GM12891 (cell line): Measurements from ENCODE around the gene FHIT.
A peak's percentile ranks its signal among the peaks of the same experiment; 100 is the strongest.

Source experiments
- DNase-seq: peaks from one replicate; pipeline ENCODE4 v3.0.0; 2011; ENCODE audit warnings: low spot score; ENCODE audit not compliant: insufficient read length
- FAIRE-seq: peaks from 2 replicates; lab custom pipeline; 2011; peaks lifted over from hg19 to GRCh38; lab: Jason Lieb, UNC
- PAX5 ChIP-seq: IDR thresholded peaks from 2 replicates; pipeline ENCODE4 v1.6.1; 2011; ENCODE audit warnings: low read length, moderate library complexity, mild to moderate bottlenecking; ENCODE audit not compliant: insufficient read depth, severe bottlenecking
- POLR2A ChIP-seq: IDR thresholded peaks from 2 replicates; pipeline ENCODE4 v1.6.1; 2011; ENCODE audit warnings: low read depth, low read length, control low read depth
- POLR2AphosphoS5 ChIP-seq: IDR thresholded peaks from 2 replicates; pipeline ENCODE4 v1.6.1; 2011; ENCODE audit warnings: low read depth, low read length, control low read depth
- POU2F2 ChIP-seq: IDR thresholded peaks from 2 replicates; pipeline ENCODE4 v1.6.1; 2011; ENCODE audit warnings: low read depth, mild to moderate bottlenecking, control low read depth, low read length, moderate library complexity
- SPI1 ChIP-seq: IDR thresholded peaks from 2 replicates; pipeline ENCODE4 v1.6.1; 2011; ENCODE audit warnings: low read depth, low read length, control low read depth
- TAF1 ChIP-seq: IDR thresholded peaks from 2 replicates; pipeline ENCODE4 v1.6.1; 2011; ENCODE audit warnings: low read depth, low read length, control low read depth

The FHIT gene

DNA sequence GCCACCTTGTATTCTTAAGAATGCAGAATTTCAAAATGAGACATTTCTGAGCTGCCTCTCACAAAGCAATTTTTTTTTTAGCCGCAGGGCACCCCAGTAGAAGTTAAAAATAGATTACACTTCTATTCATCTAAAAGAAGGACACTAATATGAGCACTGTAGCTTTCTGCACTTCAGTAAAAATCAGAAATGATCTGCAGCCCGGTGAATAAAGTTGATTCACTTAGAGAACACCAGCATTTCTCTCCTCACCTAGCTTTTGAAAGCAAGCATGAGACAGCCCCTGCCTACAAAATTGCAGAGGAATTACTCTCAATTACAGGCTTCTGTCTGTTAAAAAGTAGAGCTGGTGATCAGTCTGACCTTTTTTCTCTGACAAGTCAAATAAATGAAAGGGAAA, 1062.4 kb downstream of the FHIT start:
- TF ChIP-seq POU2F2 = no peak
- no peak for TF ChIP-seq PAX5
- no peak for TF ChIP-seq POLR2A
- TF ChIP-seq TAF1 = no peak
- TF ChIP-seq SPI1 = no peak
- TF ChIP-seq POLR2AphosphoS5 = no peak
- DNase-seq (no peak), FAIRE-seq (no peak)

DNA sequence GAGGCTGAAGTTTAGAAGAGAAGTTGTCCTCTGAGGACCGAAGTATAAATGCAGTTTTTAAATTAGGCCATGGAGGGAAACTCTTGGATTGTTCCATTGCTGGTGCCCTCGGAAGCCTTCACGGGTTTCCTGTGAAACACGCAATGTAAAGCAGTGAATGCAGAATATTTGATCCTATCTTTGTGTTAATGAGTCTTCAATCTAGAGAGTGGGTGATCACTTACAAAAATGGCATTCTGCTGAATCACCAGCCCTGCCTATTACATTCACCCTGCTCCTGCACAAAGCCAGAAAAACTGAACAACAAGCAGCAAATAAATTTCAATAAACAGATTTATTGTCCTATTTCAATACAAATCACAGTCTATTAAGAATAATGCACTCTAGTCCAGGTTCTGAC, 1063.9 kb downstream of the FHIT start:
- FAIRE-seq (no peak), DNase-seq (no peak)
- no peak for TF ChIP-seq POU2F2
- TF ChIP-seq SPI1 = no peak
- TF ChIP-seq PAX5 = no peak
- TF ChIP-seq TAF1 = no peak
- TF ChIP-seq POLR2AphosphoS5 = no peak
- TF ChIP-seq POLR2A = no peak

DNA sequence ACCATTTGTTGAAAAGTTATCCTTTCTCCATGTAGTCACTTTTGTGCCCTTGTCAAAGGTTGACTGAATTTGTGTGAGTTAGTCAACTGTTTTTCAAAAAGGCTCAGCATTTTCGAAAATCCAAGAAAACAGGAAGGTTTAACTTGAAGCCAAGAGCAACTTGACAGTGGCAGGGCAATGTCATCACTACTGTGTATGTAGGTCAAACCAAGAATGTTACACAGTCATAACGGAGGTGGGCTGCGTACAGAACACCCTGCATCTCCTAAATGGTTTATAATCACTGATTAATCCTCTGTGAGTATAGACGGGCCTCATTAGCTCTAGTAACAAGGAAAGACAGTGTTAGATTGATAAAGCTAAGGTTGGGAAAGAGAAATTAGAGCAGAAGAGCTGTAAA, 1064.9 kb downstream of the FHIT start:
- no peak for TF ChIP-seq POLR2A
- TF ChIP-seq SPI1 = no peak
- no peak for TF ChIP-seq PAX5
- TF ChIP-seq POLR2AphosphoS5 = no peak
- TF ChIP-seq POU2F2 = no peak
- no peak for TF ChIP-seq TAF1
- FAIRE-seq (no peak), DNase-seq (no peak)

DNA sequence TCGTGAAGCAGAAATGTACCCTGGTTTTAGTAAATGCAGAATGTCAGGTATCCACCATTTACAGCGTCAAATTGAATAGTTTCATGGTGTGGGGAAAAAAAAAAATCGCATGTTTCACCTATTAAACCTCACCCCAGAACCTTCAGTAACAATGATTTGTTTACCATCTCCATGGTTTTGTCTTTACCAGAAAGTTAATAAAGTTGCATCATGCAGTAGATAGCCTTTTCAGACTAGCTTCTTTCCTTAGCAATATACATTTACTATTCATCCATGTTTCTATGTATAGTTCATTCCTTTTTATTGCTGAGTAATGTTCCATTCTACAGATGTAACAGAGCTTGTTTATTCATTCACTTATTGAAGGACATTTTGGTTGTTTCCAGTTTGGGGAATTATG, 1066.1 kb downstream of the FHIT start:
- TF ChIP-seq POLR2A = no peak
- no peak for TF ChIP-seq TAF1
- no peak for TF ChIP-seq SPI1
- TF ChIP-seq POU2F2 = no peak
- no peak for TF ChIP-seq POLR2AphosphoS5
- TF ChIP-seq PAX5 = no peak
- FAIRE-seq (no peak), DNase-seq (no peak)

GRCh38 chr3:60182697-60183096, 1068.6 kb downstream of the FHIT start:
- no peak for FAIRE-seq
- no peak for DNase-seq
- no peak for TF ChIP-seq TAF1
- no peak for TF ChIP-seq SPI1

DNA sequence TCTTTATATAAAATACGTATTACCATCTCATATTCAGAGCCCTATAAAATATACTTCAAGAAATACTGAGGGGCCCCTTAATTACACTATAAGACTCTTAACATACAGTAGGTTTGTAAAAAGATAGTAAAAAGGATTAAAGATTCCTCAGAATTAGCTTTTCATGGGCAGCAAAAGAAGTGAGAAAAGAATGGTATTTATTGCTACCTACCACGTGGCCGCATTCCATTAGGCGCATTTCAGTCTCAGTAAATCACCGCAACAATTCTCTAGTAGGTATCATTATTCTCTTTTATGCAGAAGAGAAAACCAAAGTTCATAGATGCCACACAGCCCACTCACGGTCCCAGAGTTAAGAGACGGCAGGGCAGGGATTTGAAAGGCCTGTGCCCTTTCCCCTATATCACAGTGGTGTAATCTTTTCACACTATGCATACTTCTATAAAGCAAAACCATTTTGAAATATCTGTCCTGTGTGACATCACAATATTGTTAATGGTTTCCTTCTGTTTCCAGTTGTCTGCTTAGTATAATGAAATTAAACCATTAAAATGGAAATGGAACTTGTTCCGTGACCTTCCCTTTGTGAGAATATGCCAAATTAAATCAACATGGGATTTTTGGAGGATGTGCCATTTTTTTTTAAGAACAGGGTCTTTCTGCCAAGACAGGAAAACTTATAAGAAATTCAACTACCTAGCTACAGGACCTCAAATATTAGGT, 1072.2 kb downstream of the FHIT start:
- no peak for DNase-seq
- TF ChIP-seq POLR2A = no peak
- TF ChIP-seq POU2F2 = no peak
- FAIRE-seq = no peak

- DNase-seq (no peak), FAIRE-seq (no peak)
- TF ChIP-seq POLR2AphosphoS5 (no peak), SPI1 (no peak), TAF1 (no peak), POU2F2 (no peak), PAX5 (no peak), POLR2A (no peak)
These were observed 1073.5 kb downstream of the FHIT start for GRCh38 chr3:60177726-60178125.

- no peak for FAIRE-seq
- no peak for DNase-seq
- TF ChIP-seq POU2F2 = no peak
- TF ChIP-seq POLR2AphosphoS5 = no peak
- no peak for TF ChIP-seq PAX5
- TF ChIP-seq SPI1 = no peak
- no peak for TF ChIP-seq TAF1
- no peak for TF ChIP-seq POLR2A
These were observed 1074.6 kb downstream of the FHIT start for GRCh38 chr3:60176614-60177013.

DNA sequence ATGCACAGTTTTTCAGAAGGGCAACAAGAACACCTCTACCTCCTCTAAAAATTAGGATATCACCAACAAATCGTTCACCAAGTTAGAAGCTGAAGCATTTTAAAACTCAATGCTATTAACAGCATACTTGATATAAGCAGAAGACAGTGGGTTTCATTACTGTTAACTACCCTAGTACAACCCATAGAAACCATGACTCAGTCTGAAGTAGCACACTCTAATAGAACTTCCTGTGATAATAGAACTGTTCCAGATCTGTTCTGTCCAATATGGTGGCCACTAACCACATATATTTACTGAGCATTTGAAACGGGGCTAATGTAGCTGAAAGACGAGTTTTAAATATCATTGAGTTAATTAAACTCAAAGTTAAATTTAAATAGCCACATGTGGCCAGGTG, 1075.6 kb downstream of the FHIT start:
- FAIRE-seq (no peak), DNase-seq (no peak)
- TF ChIP-seq TAF1 (no peak), PAX5 (no peak), POU2F2 (no peak), SPI1 (no peak), POLR2AphosphoS5 (no peak), POLR2A (no peak)

DNA sequence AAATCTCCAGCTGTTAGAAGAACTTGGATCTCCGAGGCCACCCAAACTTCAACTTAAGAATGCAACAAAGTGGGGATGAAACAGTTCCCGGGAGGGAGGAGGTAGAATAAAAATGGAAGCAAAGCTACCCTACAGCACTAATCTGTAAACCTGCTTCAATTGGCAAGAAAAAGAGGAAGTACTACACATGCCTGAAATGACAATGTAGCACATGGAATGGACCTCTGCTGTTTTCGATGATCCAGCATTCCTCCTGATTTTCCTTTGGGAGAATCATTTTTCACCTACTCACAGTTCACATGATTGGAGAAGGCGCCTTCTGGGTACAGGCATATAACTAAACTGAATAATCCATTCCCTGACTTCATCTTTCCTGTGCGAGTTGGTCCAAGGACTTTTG, 1081.5 kb downstream of the FHIT start:
- FAIRE-seq (no peak), DNase-seq (no peak)
- TF ChIP-seq POU2F2 (no peak), SPI1 (peak; percentile 69)

GRCh38 chr3:60167186-60167585, 1084.1 kb downstream of the FHIT start:
- no peak for FAIRE-seq
- no peak for DNase-seq
- TF ChIP-seq POLR2AphosphoS5 (no peak), PAX5 (no peak), SPI1 (no peak), POLR2A (no peak), TAF1 (no peak), POU2F2 (no peak)
